ENCODE measurements around the gene KRT6C.

The KRT6C gene

DNA sequence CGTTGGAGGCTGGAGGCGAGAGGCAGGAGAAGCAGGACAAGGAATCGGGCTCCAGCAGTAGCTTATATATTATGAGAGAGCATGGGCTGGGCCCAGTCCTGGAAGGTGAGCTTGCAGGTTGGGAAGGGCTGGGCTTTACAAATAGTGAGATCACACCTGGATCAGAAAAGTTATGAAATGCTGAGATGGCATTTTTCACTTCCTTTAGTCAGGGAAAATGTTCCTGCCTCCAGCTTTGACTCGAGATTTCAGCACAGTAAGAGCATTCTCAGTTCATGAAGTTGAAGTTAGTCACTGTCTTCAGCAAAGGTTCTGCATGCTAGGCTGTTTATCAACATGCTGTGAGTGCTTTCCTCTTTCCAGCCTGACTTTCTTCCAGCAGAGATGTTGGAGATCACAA lies at the start of gene KRT6C:
KRT6C (minus strand) TSS at position 38 of the 400 bp plus-strand sequence. CDS start 68 bp downstream, outside the sequence.
- ChIA-PET CTCF (no interaction called here), POLR2A (no interaction called here)
- DNase-seq (ENCODE audit: extremely low spot score): no peak
- no peak for TF ChIP-seq SUZ12 (IDR thresholded peaks at IDR 0.05)
- no peak for TF ChIP-seq ARNT (IDR thresholded peaks at IDR 0.05)
- TF ChIP-seq, protein P1, sequence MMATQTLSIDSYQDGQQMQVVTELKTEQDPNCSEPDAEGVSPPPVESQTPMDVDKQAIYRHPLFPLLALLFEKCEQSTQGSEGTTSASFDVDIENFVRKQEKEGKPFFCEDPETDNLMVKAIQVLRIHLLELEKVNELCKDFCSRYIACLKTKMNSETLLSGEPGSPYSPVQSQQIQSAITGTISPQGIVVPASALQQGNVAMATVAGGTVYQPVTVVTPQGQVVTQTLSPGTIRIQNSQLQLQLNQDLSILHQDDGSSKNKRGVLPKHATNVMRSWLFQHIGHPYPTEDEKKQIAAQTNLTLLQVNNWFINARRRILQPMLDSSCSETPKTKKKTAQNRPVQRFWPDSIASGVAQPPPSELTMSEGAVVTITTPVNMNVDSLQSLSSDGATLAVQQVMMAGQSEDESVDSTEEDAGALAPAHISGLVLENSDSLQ (IDR thresholded peaks at IDR 0.05): no peak
- TF ChIP-seq FOXM1 (IDR thresholded peaks at IDR 0.05; ENCODE audit: borderline replicate concordance): no peak
- no peak for TF ChIP-seq ZNF384 (IDR thresholded peaks at IDR 0.05)
- TF ChIP-seq CTBP1 (IDR thresholded peaks at IDR 0.05; ENCODE audit: borderline replicate concordance): no peak
- TF ChIP-seq BHLHE40 (IDR thresholded peaks at IDR 0.05; ENCODE audit: borderline replicate concordance): no peak
- TF ChIP-seq FOXK2 (IDR thresholded peaks at IDR 0.05): no peak
- TF ChIP-seq LEF1 (IDR thresholded peaks at IDR 0.05; ENCODE audit: borderline replicate concordance): no peak
- no peak for TF ChIP-seq TARDBP (IDR thresholded peaks at IDR 0.05)
- TF ChIP-seq FOXA1 (IDR thresholded peaks at IDR 0.05): no peak
- no peak for TF ChIP-seq ELF4 (IDR thresholded peaks at IDR 0.05)
- TF ChIP-seq HDGF (IDR thresholded peaks at IDR 0.05; ENCODE audit: borderline replicate concordance): no peak
- TF ChIP-seq L3MBTL2 (conservative IDR thresholded peaks at IDR 0.05): no peak
- TF ChIP-seq SP1 (IDR thresholded peaks at IDR 0.05): no peak

DNA sequence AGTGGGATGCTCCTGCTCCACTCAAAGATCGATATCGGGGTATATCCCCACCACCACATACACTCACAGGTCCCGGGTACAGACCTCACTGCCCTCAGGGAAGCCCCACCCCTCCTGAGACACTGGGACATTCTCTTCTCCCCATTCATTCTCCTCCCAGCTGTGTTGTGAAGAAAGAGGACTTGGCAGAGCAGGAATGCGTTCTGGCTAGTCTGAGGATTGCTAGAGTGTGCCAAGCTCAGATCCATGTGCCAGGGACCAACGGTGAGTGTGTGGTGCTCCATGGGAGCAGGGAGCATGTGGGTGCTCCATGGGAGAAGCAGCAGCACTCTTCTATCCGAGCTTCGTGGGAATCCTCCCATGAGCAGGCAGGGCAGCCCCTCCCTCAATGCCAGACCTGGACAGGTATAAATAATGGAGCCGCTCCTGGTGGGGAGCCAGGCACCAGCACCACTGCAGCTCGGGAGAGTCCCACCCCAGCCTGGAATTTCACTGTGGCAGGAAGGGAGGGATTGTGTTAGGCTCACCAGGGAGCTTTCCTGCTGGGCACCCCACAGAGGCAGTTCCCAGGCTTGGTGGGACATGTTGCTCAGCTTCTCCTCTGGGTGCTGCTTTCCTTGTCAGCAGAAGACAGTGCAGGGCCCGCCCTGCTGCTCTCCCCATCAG lies 48.9 kb upstream of the KRT6C start:
- no peak for DNase-seq (ENCODE audit: extremely low spot score)
- ChIA-PET POLR2A (no interaction called here), CTCF (no interaction called here)
- TF ChIP-seq CTBP1 (IDR thresholded peaks at IDR 0.05; ENCODE audit: borderline replicate concordance) (no peak), L3MBTL2 (conservative IDR thresholded peaks at IDR 0.05) (no peak), SP1 (IDR thresholded peaks at IDR 0.05) (no peak), ELF4 (IDR thresholded peaks at IDR 0.05) (no peak), FOXK2 (IDR thresholded peaks at IDR 0.05) (no peak), BHLHE40 (IDR thresholded peaks at IDR 0.05; ENCODE audit: borderline replicate concordance) (no peak), TARDBP (IDR thresholded peaks at IDR 0.05) (no peak), HDGF (IDR thresholded peaks at IDR 0.05; ENCODE audit: borderline replicate concordance) (no peak), NFRKB (IDR thresholded peaks at IDR 0.05) (no peak), FOXA1 (IDR thresholded peaks at IDR 0.05) (no peak), ZNF384 (IDR thresholded peaks at IDR 0.05) (no peak), LEF1 (IDR thresholded peaks at IDR 0.05; ENCODE audit: borderline replicate concordance) (no peak), SUZ12 (IDR thresholded peaks at IDR 0.05) (no peak), FOXM1 (IDR thresholded peaks at IDR 0.05; ENCODE audit: borderline replicate concordance) (no peak), ARNT (IDR thresholded peaks at IDR 0.05) (no peak)
- TF ChIP-seq, protein P1 (IDR thresholded peaks at IDR 0.05): no peak

DNA sequence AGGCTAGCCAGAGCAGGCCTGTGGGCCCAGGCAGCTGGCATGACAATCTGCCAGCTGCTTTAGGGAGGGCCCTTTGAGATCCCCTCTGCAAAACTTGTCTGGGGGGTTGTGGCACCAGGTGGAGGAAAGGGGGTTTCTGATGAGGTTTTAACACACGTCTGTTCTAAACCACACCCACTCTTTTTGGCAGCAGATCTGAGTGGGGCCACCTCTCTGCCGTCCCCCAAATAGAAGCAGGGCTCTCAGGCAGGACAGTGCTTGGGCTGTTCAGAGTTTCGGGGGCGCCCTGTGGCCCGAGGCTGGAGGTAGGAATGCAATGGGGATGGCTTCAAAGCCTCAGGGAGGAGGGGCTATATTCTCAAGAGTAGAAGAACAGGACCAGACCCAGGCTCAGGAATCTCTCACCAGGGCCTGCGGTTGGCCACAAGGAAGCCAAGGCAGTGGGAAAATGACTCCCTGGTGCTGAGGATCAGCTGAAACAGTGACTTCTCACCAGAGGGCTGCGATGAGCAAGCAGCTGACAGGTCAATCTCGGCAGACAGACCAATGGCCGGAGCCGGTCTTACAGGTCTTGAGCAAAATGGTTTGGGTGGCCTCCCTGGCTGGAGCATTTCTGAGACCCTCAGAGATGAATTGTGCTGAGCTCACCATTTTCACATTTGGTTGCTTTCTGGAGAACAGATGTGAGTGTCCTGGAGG lies 48.1 kb upstream of the KRT6C start:
- ChIA-PET POLR2A (no interaction called here), CTCF (interaction anchor here (0.8 kb wide), 1 partner anchor 358 kb away, joined by 3 read pairs; no protein-coding TSS in a partner anchor)
- DNase-seq (ENCODE audit: extremely low spot score): no peak
- TF ChIP-seq L3MBTL2 (conservative IDR thresholded peaks at IDR 0.05) (no peak), ARNT (IDR thresholded peaks at IDR 0.05) (no peak), NFRKB (IDR thresholded peaks at IDR 0.05) (no peak), ELF4 (IDR thresholded peaks at IDR 0.05) (no peak), BHLHE40 (IDR thresholded peaks at IDR 0.05; ENCODE audit: borderline replicate concordance) (no peak), FOXA1 (IDR thresholded peaks at IDR 0.05) (no peak), ZNF384 (IDR thresholded peaks at IDR 0.05) (no peak), HDGF (IDR thresholded peaks at IDR 0.05; ENCODE audit: borderline replicate concordance) (no peak)
- TF ChIP-seq, protein P1 (IDR thresholded peaks at IDR 0.05): no peak

DNA sequence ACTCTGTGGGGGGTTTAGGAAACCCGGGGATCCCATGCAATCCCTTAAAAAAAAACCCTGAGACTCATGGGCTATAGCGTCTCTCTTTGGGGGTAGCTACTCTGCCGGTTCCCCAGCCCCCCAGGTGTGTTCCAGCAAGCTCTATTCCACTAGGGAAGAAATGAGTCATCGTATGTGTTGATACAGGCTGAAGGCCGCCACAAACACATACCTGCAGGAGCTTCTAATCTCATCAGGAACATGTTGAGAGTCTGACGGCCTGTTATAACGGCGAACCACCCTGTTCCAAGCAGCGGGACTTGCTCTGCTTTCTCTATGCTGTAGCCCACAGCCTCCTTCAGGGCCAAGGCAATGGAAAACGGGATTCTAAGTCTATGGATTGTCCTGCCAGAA lies 47.6 kb upstream of the KRT6C start:
- TF ChIP-seq HDGF (IDR thresholded peaks at IDR 0.05; ENCODE audit: borderline replicate concordance) (no peak), TARDBP (IDR thresholded peaks at IDR 0.05) (no peak)
- no peak for DNase-seq (ENCODE audit: extremely low spot score)
- CTCF ChIA-PET: interaction anchor here (0.8 kb wide), 1 partner anchor 359 kb away, joined by 3 read pairs; no protein-coding TSS in a partner anchor
- POLR2A ChIA-PET: no interaction called here

DNA sequence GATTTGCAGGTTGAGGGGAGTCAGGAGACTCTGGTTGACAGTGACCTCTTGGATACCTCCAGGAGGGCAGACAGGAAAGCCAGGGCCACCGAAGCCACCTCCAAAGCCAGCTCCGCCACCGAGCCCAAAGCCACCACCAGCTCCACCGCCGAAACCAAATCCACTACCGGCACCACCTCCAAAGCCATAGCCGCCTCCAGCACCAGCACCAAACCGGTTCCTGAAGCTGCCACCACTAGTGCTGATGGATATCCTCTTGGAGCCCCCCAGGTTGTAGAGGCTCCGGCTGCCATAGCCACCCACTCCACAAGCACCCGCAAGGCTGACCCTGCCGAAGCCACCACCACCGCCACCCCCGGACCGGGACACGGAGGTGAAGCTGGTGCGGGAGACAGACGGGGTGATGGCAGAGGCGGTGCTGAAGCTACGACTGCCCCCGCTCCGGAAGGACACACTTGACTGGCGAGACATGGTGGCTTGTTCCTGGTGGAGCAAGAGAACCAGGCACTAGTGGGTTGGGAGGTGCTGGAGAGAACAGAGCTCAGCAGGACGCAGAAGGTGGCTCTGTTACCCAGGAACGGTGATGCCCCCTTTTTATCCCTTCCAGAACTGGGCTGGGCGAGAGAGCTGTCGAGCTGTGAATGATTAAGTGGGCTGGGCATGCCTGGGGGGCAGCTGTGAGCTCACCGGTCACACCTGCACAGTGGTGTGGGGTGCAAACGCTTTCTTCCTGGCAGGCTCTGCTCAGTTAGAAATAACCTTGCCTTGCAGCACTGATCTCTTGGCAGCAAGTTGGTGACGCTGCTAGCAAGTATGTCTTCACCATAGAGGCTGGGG lies 46.4 kb upstream of the KRT6C start, which contains the start of gene KRT5:
KRT5 (minus strand) TSS at position 569 of the 837 bp plus-strand sequence; CDS start at position 471, 98 bp downstream.
- ChIA-PET CTCF (interaction anchor here (0.6 to 1.6 kb wide), 2 partner anchors 360 to 1024 kb away, joined by 4 read pairs; no protein-coding TSS in a partner anchor), POLR2A (no interaction called here)
- no peak for TF ChIP-seq CTBP1 (IDR thresholded peaks at IDR 0.05; ENCODE audit: borderline replicate concordance)
- TF ChIP-seq, protein P1 (IDR thresholded peaks at IDR 0.05): no peak
- no peak for TF ChIP-seq TARDBP (IDR thresholded peaks at IDR 0.05)
- no peak for TF ChIP-seq L3MBTL2 (conservative IDR thresholded peaks at IDR 0.05)
- TF ChIP-seq NFRKB (IDR thresholded peaks at IDR 0.05): no peak
- no peak for TF ChIP-seq BHLHE40 (IDR thresholded peaks at IDR 0.05; ENCODE audit: borderline replicate concordance)
- TF ChIP-seq ARNT (IDR thresholded peaks at IDR 0.05): no peak
- TF ChIP-seq FOXK2 (IDR thresholded peaks at IDR 0.05): no peak
- TF ChIP-seq SP1 (IDR thresholded peaks at IDR 0.05): no peak
- TF ChIP-seq ELF4 (IDR thresholded peaks at IDR 0.05): no peak
- TF ChIP-seq FOXM1 (IDR thresholded peaks at IDR 0.05; ENCODE audit: borderline replicate concordance): no peak
- TF ChIP-seq HDGF (IDR thresholded peaks at IDR 0.05; ENCODE audit: borderline replicate concordance): no peak
- no peak for TF ChIP-seq SUZ12 (IDR thresholded peaks at IDR 0.05)
- TF ChIP-seq FOXA1 (IDR thresholded peaks at IDR 0.05): no peak
- no peak for TF ChIP-seq LEF1 (IDR thresholded peaks at IDR 0.05; ENCODE audit: borderline replicate concordance)
- TF ChIP-seq ZNF384 (IDR thresholded peaks at IDR 0.05): no peak
- DNase-seq (ENCODE audit: extremely low spot score): no peak
